GM23248 (cell line): ENCODE data around the gene PSAP.

Source experiments
- EZH2 ChIP-seq: fragments of 200-600 bp; sonication (generic); IDR thresholded peaks from 2 replicates; pipeline ENCODE4 v1.6.1; 2018; ENCODE audit warnings: antibody characterized with exemption, mild to moderate bottlenecking; ENCODE audit not compliant: insufficient read depth, poor library complexity, severe bottlenecking
- EZH2phosphoT487 ChIP-seq: fragments of 200-600 bp; sonication (generic); IDR thresholded peaks from 2 replicates; pipeline ENCODE4 v1.6.1; 2018; ENCODE audit warnings: antibody characterized with exemption, moderate library complexity, mild to moderate bottlenecking, low read depth; ENCODE audit not compliant: insufficient read depth

- no peak for TF ChIP-seq EZH2
- no peak for TF ChIP-seq EZH2phosphoT487
These were observed 66.3 kb downstream of the PSAP start for GRCh38 chr10:71784679-71785272.
